Gastrocnemius medialis (tissue), 4 donors: ENCODE measurements around the gene TENM3. TPM values are rescaled to one million over a fixed set of nuclear protein-coding genes. Genes with fewer than 3 reads are reported as not detected.

ENCODE experiments used
- ATAC-seq, 2 donors: fragments of 150-250 bp; one replicate each; pipeline ENCODE4 v1.9.1; 2016
- DNase-seq, 2 donors: peaks; one replicate each; pipeline ENCODE4 v3.0.0-alpha.2; 2019
- H3K27ac ChIP-seq, 4 donors: fragments of 200-600 bp; sonication (generic); 1 replicate in 1 of 4; 2 replicates in 3 of 4; pipeline ENCODE4 v1.5.1; 2016 to 2018; ENCODE audit warnings: mild to moderate bottlenecking in 2 of 4, moderate library complexity in 1 of 4
- H3K27me3 ChIP-seq, 3 donors: fragments of 200-600 bp; sonication (generic) in 2 of 3; 1 replicate in 1 of 3; 2 replicates in 2 of 3; pipeline versions ENCODE4 v1.5.1 to v1.6.0; 2016 to 2019; ENCODE audit warnings: mild to moderate bottlenecking in 1 of 3, moderate library complexity in 1 of 3
- H3K36me3 ChIP-seq, 2 donors: fragments of 200-600 bp; sonication (generic) in 1 of 2; one replicate each; pipeline ENCODE4 v1.5.1; 2017 to 2018
- H3K4me1 ChIP-seq, 2 donors: fragments of 200-600 bp; sonication (generic) in 1 of 2; one replicate each; pipeline ENCODE4 v1.5.1; 2016 to 2017; ENCODE audit warnings: mild to moderate bottlenecking in 2 of 2
- H3K4me3 ChIP-seq, 4 donors: fragments of 200-600 bp; sonication (generic) in 3 of 4; 1 replicate in 1 of 4; 2 replicates in 3 of 4; pipeline ENCODE4 v1.5.1; 2016 to 2019; ENCODE audit warnings: mild to moderate bottlenecking in 2 of 4
- H3K9me3 ChIP-seq, 3 donors: fragments of 200-600 bp; sonication (generic) in 2 of 3; 1 replicate in 1 of 3; 2 replicates in 2 of 3; pipeline ENCODE4 v1.5.1; 2016 to 2019
- POLR2A ChIP-seq, 2 donors: fragments of 450-650 bp; IDR thresholded peaks; one replicate each; pipeline ENCODE4 v1.6.1; 2017; ENCODE audit warnings: antibody characterized with exemption in 2 of 2, mild to moderate bottlenecking in 2 of 2, moderate library complexity in 2 of 2
- in situ Hi-C, 4 donors: fragments of 200-750 bp; cut with MboI; loops; one replicate each; pipeline versions ENCODE4 v1.15.0 to v1.8.0; 2017; ENCODE audit warnings: low sequenced_read_pairs in 4 of 4
- intact Hi-C: fragments of 100-400 bp; cut with DNase I; formaldehyde crosslinking; loops from one replicate; pipeline ENCODE4 v1.15.1; 2023; ENCODE audit warnings: low total_unique reads
- total RNA-seq, 4 donors: library from RNA; depleted of rRNA; stranded (reverse); fragments of >200 nt; gene quantifications; one replicate each; pipeline versions ENCODE4 v1.1.0 to v1.2.3, GENCODE V29; 2016
- TF ChIP-seq, protein P1 (sequence below), 5 experiments: fragments of 450-650 bp in 3 of 5; fragments of 200-600 bp in 2 of 5; sonication (generic) in 2 of 5; IDR thresholded peaks in 4 of 5; conservative IDR thresholded peaks in 1 of 5; 1 replicate in 4 of 5; 2 replicates in 1 of 5; pipeline ENCODE4 v1.5.1; 2016 to 2019; ENCODE audit warnings: antibody characterized with exemption in 5 of 5, mild to moderate bottlenecking in 3 of 5, moderate library complexity in 3 of 5

TENM3 gene
- total RNA-seq, 4 donors from 2014 or later = 8.3 to 16.2 (median 12.3) TPM

DNA sequence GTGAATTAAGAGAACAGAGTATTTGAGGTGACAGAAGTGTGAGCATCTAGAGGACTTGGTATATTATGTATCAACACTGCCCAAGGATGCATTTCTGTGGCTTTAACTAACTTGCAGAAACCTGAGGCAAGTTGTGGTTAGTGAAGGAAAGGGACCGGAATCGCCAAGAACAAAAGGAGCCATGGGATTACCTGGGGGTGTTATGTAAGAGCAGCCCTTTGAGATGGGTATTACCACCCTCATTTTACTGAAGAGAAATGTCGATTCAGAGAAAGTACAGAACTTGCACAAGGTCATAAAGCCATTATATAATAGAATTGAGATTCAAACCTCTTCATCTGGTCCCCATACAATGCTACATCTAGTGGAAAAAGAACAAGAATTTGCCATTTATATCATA, 14.3 kb downstream of the TENM3 start:
- TF ChIP-seq, protein P1, sequence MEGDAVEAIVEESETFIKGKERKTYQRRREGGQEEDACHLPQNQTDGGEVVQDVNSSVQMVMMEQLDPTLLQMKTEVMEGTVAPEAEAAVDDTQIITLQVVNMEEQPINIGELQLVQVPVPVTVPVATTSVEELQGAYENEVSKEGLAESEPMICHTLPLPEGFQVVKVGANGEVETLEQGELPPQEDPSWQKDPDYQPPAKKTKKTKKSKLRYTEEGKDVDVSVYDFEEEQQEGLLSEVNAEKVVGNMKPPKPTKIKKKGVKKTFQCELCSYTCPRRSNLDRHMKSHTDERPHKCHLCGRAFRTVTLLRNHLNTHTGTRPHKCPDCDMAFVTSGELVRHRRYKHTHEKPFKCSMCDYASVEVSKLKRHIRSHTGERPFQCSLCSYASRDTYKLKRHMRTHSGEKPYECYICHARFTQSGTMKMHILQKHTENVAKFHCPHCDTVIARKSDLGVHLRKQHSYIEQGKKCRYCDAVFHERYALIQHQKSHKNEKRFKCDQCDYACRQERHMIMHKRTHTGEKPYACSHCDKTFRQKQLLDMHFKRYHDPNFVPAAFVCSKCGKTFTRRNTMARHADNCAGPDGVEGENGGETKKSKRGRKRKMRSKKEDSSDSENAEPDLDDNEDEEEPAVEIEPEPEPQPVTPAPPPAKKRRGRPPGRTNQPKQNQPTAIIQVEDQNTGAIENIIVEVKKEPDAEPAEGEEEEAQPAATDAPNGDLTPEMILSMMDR (IDR thresholded peaks at IDR 0.05 in 4 of 5, conservative IDR thresholded peaks at IDR 0.05 in 1 of 5) = no peak
- no peak for TF ChIP-seq POLR2A (IDR thresholded peaks at IDR 0.05)
- Histone ChIP-seq H3K27me3 (no peaks in the 10 kb centered on the region), H3K9me3 (no peaks in the 10 kb centered on the region), H3K4me1 (no peaks in the 10 kb centered on the region), H3K27ac (no peak overlapping the region), H3K36me3 (no peaks in the 10 kb centered on the region), H3K4me3 (no peak overlapping the region)
- in situ Hi-C loops = no loop called here
- ATAC-seq = no peak
- DNase-seq = no peak
- intact Hi-C loops = no loop called here

DNA sequence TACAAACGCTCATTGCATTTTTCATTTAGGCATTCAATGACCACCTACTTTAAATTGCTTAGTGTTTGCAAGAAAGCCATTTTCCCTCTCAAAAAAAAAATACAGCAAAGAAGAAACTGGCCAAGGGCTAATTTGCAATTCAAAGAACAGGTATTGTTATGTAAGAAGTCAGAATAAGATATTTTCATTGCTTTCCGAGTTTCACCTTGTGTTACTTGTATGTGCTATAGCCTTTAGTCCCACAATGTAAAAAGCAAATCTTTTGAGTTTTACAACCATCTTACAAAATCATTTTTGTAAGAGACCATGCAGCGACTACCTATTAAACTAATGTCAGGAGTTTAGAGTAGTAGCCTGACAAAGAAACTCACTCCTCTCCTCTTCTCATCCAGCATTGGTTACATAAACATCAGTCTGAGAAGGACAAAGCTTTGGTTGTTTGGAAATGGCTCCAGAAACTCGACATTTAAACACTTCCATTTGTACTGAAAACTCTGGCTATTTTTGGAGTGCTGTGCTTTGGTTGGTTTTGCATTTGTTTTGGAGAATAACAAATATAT, 15.3 kb downstream of the TENM3 start:
- H3K27ac ChIP-seq = no peak overlapping the region
- no peaks in the 10 kb centered on the region for H3K4me1 ChIP-seq
- ATAC-seq (no peak), DNase-seq (no peak)
- no peaks in the 10 kb centered on the region for H3K9me3 ChIP-seq
- TF ChIP-seq POLR2A (IDR thresholded peaks at IDR 0.05) = no peak
- TF ChIP-seq, protein P1 (IDR thresholded peaks at IDR 0.05 in 4 of 5, conservative IDR thresholded peaks at IDR 0.05 in 1 of 5) = no peak
- no peaks in the 10 kb centered on the region for H3K36me3 ChIP-seq
- H3K4me3 ChIP-seq = no peak overlapping the region
- in situ Hi-C loops = no loop called here
- no peaks in the 10 kb centered on the region for H3K27me3 ChIP-seq
- intact Hi-C loops = no loop called here

DNA sequence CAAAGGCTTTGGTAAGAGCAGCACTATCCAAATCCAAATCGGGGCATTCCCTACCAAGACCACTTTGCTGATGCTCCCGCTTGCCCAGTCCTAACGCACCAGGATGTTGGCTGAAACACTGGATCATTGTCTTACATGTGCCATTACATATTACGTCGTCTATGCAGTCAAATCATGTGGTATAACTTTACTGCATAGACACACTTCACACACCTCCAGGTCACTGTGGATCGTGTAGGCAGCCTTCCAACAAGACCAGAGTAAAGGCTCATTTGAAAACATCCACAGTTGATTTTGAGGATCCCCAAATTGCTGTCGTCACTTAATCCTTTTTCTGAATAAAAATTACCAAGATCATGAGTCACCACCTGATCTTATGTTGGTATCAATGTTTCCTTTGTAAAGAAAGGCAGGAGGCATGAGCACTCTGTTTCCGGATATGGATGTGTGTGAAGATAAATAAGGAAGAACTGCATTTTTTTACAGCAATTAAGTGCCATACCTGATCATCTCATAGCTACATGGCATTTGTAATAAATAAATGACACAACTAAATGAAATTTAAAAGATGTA, 18.5 kb downstream of the TENM3 start:
- TF ChIP-seq POLR2A (IDR thresholded peaks at IDR 0.05) = no peak
- TF ChIP-seq, protein P1 (IDR thresholded peaks at IDR 0.05 in 4 of 5, conservative IDR thresholded peaks at IDR 0.05 in 1 of 5) = no peak
- in situ Hi-C loops (no loop called here), intact Hi-C loops (no loop called here)
- no peaks in the 10 kb centered on the region for H3K9me3 ChIP-seq
- ATAC-seq = no peak
- no peaks in the 10 kb centered on the region for H3K36me3 ChIP-seq
- no peak overlapping the region for H3K27ac ChIP-seq
- H3K27me3 ChIP-seq = no peaks in the 10 kb centered on the region
- H3K4me3 ChIP-seq = no peak overlapping the region
- no peaks in the 10 kb centered on the region for H3K4me1 ChIP-seq
- no peak for DNase-seq

DNA sequence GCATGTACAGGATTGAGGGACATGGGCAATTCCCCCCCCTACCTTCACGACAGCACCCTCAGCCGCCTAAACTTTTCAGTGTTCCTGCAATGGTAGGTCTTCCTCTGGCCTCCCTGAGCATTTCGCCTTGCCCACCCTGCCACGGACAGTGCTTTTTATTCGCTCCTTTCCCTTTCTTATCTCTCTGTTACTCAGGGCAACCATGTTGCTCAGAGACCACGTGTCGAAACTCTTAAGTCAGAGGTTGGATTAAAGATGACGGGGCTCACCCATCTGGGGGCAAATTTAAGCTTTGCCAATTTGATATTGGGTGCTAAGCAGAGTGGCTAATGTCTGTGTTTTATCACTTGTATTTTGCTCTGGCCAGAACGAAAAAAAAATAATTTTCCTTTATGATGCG, 20.4 kb downstream of the TENM3 start:
- ATAC-seq (no peak), DNase-seq (no peak)
- Histone ChIP-seq H3K36me3 (no peaks in the 10 kb centered on the region), H3K4me1 (no peaks in the 10 kb centered on the region), H3K27me3 (no peaks in the 10 kb centered on the region), H3K4me3 (no peak overlapping the region), H3K9me3 (no peaks in the 10 kb centered on the region), H3K27ac (no peak overlapping the region)
- intact Hi-C loops (no loop called here), in situ Hi-C loops (no loop called here)
- TF ChIP-seq POLR2A (IDR thresholded peaks at IDR 0.05) = no peak
- TF ChIP-seq, protein P1 (IDR thresholded peaks at IDR 0.05 in 4 of 5, conservative IDR thresholded peaks at IDR 0.05 in 1 of 5) = no peak
